CD14-positive monocyte (primary cell): Measurements from ENCODE around the gene CD2BP2. TPM values are rescaled to one million over a fixed set of nuclear protein-coding genes. Genes with fewer than 3 reads are reported as not detected.
A peak's percentile ranks its signal among the peaks of the same experiment; 100 is the strongest.

ENCODE experiments used
- DNase-seq, 3 donors: peaks; one replicate each; pipeline ENCODE4 v3.0.0-alpha.2; 2011 to 2022
- H2AFZ ChIP-seq: 2 replicates; pipeline ENCODE4 v1.6.0; 2012; ENCODE audit warnings: mild to moderate bottlenecking, low read depth, low read length, inconsistent platforms; ENCODE audit not compliant: insufficient read depth, poor library complexity, severe bottlenecking
- H3K27ac ChIP-seq, 2 donors: 1 replicate in 1 of 2; 2 replicates in 1 of 2; pipeline ENCODE4 v1.5.1; 2012 to 2013; ENCODE audit warnings: low read length in 2 of 2, control low read depth in 1 of 2, inconsistent platforms in 1 of 2, low read depth in 1 of 2, mild to moderate bottlenecking in 1 of 2
- H3K27me3 ChIP-seq, 2 donors: one replicate each; pipeline versions ENCODE4 v1.6.0 to v1.6.1; 2011 to 2013; ENCODE audit warnings: low read length in 2 of 2; ENCODE audit not compliant: control insufficient read depth in 2 of 2, insufficient read depth in 2 of 2
- H3K36me3 ChIP-seq, 2 donors: replicated peaks in 1 of 2; 1 replicate in 1 of 2; 2 replicates in 1 of 2; pipeline versions ENCODE4 v1.5.1 to v1.6.1; 2012 to 2013; ENCODE audit warnings: low read length in 2 of 2, control low read depth in 1 of 2, inconsistent platforms in 1 of 2, mild to moderate bottlenecking in 1 of 2; ENCODE audit not compliant: insufficient read depth in 2 of 2, control insufficient read depth in 1 of 2
- H3K4me1 ChIP-seq, 2 donors: 1 replicate in 1 of 2; 2 replicates in 1 of 2; pipeline versions ENCODE4 v1.5.1 to v1.6.1; 2012 to 2013; ENCODE audit warnings: low read length in 2 of 2, control low read depth in 1 of 2, inconsistent platforms in 1 of 2, mild to moderate bottlenecking in 1 of 2, moderate library complexity in 1 of 2; ENCODE audit not compliant: insufficient read depth in 2 of 2, control insufficient read depth in 1 of 2
- H3K4me2 ChIP-seq: replicated peaks from 2 replicates; pipeline ENCODE3; 2012; ENCODE audit warnings: low read length, moderate library complexity, mild to moderate bottlenecking; ENCODE audit not compliant: poor library complexity, severe bottlenecking; ENCODE audit errors: extremely low read depth
- H3K4me3 ChIP-seq, 3 experiments: fragments of 200-600 bp in 1 of 3; sonication (generic) in 1 of 3; replicated peaks in 1 of 3; 1 replicate in 2 of 3; 2 replicates in 1 of 3; pipeline ENCODE4 v1.5.1; 2011 to 2013; ENCODE audit warnings: low read length in 3 of 3, mild to moderate bottlenecking in 3 of 3, control low read depth in 2 of 3, low read depth in 2 of 3, inconsistent platforms in 1 of 3, moderate library complexity in 1 of 3
- H3K79me2 ChIP-seq: 2 replicates; pipeline ENCODE4 v1.6.0; 2012; ENCODE audit warnings: mild to moderate bottlenecking, control low read depth, inconsistent platforms, low read length, moderate library complexity; ENCODE audit not compliant: insufficient read depth
- H3K9ac ChIP-seq: 2 replicates; pipeline ENCODE4 v1.6.0; 2017; ENCODE audit warnings: low read length, mild to moderate bottlenecking; ENCODE audit not compliant: insufficient read depth, poor library complexity, severe bottlenecking
- H3K9me3 ChIP-seq, 2 donors: replicated peaks in 1 of 2; 1 replicate in 1 of 2; 2 replicates in 1 of 2; pipeline versions ENCODE4 v1.5.1 to v1.6.1; 2012 to 2013; ENCODE audit warnings: low read length in 2 of 2, control low read depth in 1 of 2; ENCODE audit not compliant: control insufficient read depth in 1 of 2, insufficient read depth in 1 of 2
- H4K20me1 ChIP-seq: 2 replicates; pipeline ENCODE4 v1.6.0; 2012; ENCODE audit warnings: mild to moderate bottlenecking, low read length, control low read depth, moderate library complexity; ENCODE audit not compliant: insufficient read depth
- H3K27ac Mint-ChIP-seq, 7 donors: one replicate each; pipeline ENCODE4 v1.8.0; 2020; ENCODE audit warnings: mild to moderate bottlenecking in 7 of 7, mixed read lengths in 7 of 7, moderate library complexity in 6 of 7, inconsistent platforms in 2 of 7
- H3K27me3 Mint-ChIP-seq, 3 donors: one replicate each; pipeline ENCODE4 v1.8.0; 2021 to 2022; ENCODE audit warnings: low read depth in 3 of 3, mild to moderate bottlenecking in 3 of 3, mixed read lengths in 3 of 3, moderate library complexity in 3 of 3, inconsistent platforms in 1 of 3
- H3K36me3 Mint-ChIP-seq, 2 donors: one replicate each; pipeline ENCODE4 v1.8.0; 2020; ENCODE audit warnings: mixed read lengths in 2 of 2, inconsistent platforms in 1 of 2, mild to moderate bottlenecking in 1 of 2
- H3K4me1 Mint-ChIP-seq: one replicate; pipeline ENCODE4 v1.8.0; 2020; ENCODE audit warnings: mild to moderate bottlenecking, mixed read lengths
- H3K4me3 Mint-ChIP-seq, 2 donors: one replicate each; pipeline ENCODE4 v1.8.0; 2020; ENCODE audit warnings: mild to moderate bottlenecking in 2 of 2, mixed read lengths in 2 of 2, moderate library complexity in 1 of 2
- H3K9me3 Mint-ChIP-seq, 7 donors: one replicate each; pipeline ENCODE4 v1.8.0; 2020 to 2022; ENCODE audit warnings: mixed read lengths in 7 of 7, mild to moderate bottlenecking in 6 of 7, moderate library complexity in 6 of 7, inconsistent platforms in 2 of 7
- WGBS: methylation state at CpG from one replicate; pipeline ENCODE4 v1.1.5; 2013; ENCODE audit warnings: missing lambda C conversion rate; ENCODE audit not compliant: insufficient coverage; 5-methylcytosine and 5-hydroxymethylcytosine counted together
- intact Hi-C, 2 donors: fragments of 100-400 bp; cut with micrococcal nuclease; formaldehyde crosslinking; loops; one replicate each; pipeline versions ENCODE4 v1.15.0 to v1.15.1; 2023
- polyA plus RNA-seq, 3 donors: library from polyadenylated mRNA; depleted of rRNA in 1 of 3; unstranded in 2 of 3; stranded (reverse) in 1 of 3; fragments of 300-500 nt in 2 of 3; fragments of >200 nt in 1 of 3; fragmentation: Illumina TruSeq in 2 of 3; gene quantifications; 1 replicate in 2 of 3; 2 replicates in 1 of 3; pipeline ENCODE4 v1.2.3, GENCODE V29; 2012 to 2021
- TF ChIP-seq, protein P1 (sequence below): fragments of 200-600 bp; IDR thresholded peaks from one replicate; pipeline ENCODE4 v1.8.0; 2022; ENCODE audit warnings: antibody characterized with exemption, mild to moderate bottlenecking

CD2BP2 gene
- polyA plus RNA-seq, 3 donors, result 23.9 to 31.8 (median 31.0) TPM

DNA sequence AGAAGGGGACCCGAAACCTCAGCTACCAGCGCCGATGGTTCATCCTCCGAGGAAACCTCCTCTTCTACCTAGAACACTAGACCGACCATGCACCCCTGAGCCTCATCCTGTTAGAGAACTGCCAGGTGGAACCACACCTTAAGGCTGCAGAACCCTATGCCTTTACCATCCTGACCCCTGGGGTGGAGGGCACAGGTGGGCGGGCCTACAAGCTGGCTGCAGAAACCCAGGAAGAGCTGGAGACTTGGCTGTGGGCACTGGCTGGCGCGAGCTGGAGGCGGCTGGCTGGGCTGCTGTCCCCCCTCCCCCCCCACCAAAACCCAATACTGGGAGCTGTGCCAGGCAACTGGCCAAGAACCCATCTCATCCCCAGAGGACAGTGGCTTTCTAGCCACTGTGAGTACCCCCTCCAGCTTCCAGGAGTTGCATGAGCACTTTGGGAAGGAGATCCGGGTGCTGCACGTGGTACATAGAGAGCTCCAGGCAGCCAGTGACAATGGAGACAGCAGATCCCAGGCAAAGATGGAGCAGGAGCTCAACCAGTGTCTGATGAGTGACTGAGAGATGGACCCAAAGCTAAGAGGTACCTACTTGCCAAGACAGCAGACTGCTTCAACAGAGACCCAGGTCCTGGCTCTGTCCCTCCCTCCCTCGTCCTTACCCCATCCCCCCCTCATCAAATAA lies 1.4 kb upstream of the CD2BP2 start:
- Histone ChIP-seq H4K20me1 (peaks cover 82% of the 10 kb centered on the region), H3K79me2 (peaks cover 72% of the 10 kb centered on the region), H2AFZ (no peak overlapping the region), H3K27me3 (no peaks in the 10 kb centered on the region), H3K4me1 (peaks cover 26 to 36% of the 10 kb centered on the region in 2 donors), H3K27ac (peak overlapping the region; percentile 94 to 99), H3K9ac (no peak overlapping the region), H3K4me3 (peak overlapping the region in 2 of 3 experiments; percentile 96 to 100), H3K4me2 (peak overlapping the region; percentile 100), H3K9me3 (no peaks in the 10 kb centered on the region), H3K36me3 (peaks cover 67 to 73% of the 10 kb centered on the region in 2 donors)
- Mint-ChIP-seq H3K9me3 (no peaks in the 10 kb centered on the region), H3K4me1 (peaks cover 32% of the 10 kb centered on the region), H3K4me3 (peak overlapping the region; percentile 97 to 99), H3K27me3 (peaks cover 0 to 1% (median 0%) of the 10 kb centered on the region in 3 donors), H3K36me3 (peaks cover 60 to 72% of the 10 kb centered on the region in 2 donors), H3K27ac (peak overlapping the region; percentile 88 to 100 (median 98))
- DNase-seq, result peak in 1 of 3 donors; percentile 5
- WGBS, result 77% methylated on average over 6 of the region's 12 CpGs
- intact Hi-C loops, result loop anchor here in 1 of 2 donors (10.0 kb wide), 1 partner anchor 48 kb away; the partner anchor contains the start of gene ZNF771
- TF ChIP-seq, protein P1, sequence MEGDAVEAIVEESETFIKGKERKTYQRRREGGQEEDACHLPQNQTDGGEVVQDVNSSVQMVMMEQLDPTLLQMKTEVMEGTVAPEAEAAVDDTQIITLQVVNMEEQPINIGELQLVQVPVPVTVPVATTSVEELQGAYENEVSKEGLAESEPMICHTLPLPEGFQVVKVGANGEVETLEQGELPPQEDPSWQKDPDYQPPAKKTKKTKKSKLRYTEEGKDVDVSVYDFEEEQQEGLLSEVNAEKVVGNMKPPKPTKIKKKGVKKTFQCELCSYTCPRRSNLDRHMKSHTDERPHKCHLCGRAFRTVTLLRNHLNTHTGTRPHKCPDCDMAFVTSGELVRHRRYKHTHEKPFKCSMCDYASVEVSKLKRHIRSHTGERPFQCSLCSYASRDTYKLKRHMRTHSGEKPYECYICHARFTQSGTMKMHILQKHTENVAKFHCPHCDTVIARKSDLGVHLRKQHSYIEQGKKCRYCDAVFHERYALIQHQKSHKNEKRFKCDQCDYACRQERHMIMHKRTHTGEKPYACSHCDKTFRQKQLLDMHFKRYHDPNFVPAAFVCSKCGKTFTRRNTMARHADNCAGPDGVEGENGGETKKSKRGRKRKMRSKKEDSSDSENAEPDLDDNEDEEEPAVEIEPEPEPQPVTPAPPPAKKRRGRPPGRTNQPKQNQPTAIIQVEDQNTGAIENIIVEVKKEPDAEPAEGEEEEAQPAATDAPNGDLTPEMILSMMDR, result no peak

DNA sequence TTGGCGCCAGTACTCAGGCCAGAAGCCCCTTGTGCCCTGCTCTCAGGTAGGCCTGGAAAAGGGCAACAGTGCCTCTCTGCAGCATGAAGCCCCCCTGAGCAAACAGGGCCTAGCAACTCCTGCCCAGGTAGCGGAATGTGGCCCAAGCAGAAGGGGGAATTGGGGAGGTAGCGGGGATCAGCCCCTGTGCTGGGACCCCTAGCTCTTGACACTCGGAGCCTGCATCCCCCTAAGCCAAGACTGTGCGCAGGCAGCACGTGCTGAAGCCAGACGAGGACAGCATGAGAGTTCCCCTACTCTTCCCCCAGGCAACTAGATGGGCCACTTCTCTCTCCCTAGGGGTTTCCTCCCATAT lies 823 bp upstream of the CD2BP2 start:
- peak in 1 of 3 donors; percentile 15 for DNase-seq
- H3K9me3 ChIP-seq, result no peaks in the 10 kb centered on the region
- Mint-ChIP-seq H3K9me3 (no peaks in the 10 kb centered on the region), H3K4me1 (peaks cover 32% of the 10 kb centered on the region), H3K4me3 (peak overlapping the region; percentile 97 to 99), H3K36me3 (peaks cover 61 to 72% of the 10 kb centered on the region in 2 donors), H3K27ac (peak overlapping the region; percentile 90 to 100 (median 99)), H3K27me3 (peaks cover 0 to 1% (median 0%) of the 10 kb centered on the region in 3 donors)
- peaks cover 26 to 36% of the 10 kb centered on the region in 2 donors for H3K4me1 ChIP-seq
- peak overlapping the region; percentile 94 to 99 for H3K27ac ChIP-seq
- H3K4me2 ChIP-seq, result peak overlapping the region; percentile 100
- H3K27me3 ChIP-seq, result no peaks in the 10 kb centered on the region
- peaks cover 83% of the 10 kb centered on the region for H4K20me1 ChIP-seq
- intact Hi-C loops, result loop anchor here (2.0 to 10.0 kb wide), 2 partner anchors 15 to 49 kb away; partner anchors contain the start of genes TBC1D10B (in 1 of the 2) and ZNF771 (in 1 of the 2)
- H3K79me2 ChIP-seq, result peaks cover 68% of the 10 kb centered on the region
- peaks cover 68 to 74% of the 10 kb centered on the region in 2 donors for H3K36me3 ChIP-seq
- TF ChIP-seq, protein P1, result no peak
- H3K4me3 ChIP-seq, result peak overlapping the region; percentile 82 to 100 (median 96)
- H3K9ac ChIP-seq, result peak overlapping the region; percentile 88
- peak overlapping the region; percentile 81 for H2AFZ ChIP-seq
- 35% methylated on average over 7 of the region's 7 CpGs for WGBS
